AG10803 (cell line): ENCODE measurements around the gene AFG1L.

ENCODE experiments used
- DNase-seq: peaks from one replicate; pipeline ENCODE4 v3.0.0; 2010; ENCODE audit warnings: low read depth
- H3K4me3 ChIP-seq: 2 replicates; pipeline ENCODE4 v1.5.1; 2011; ENCODE audit warnings: mild to moderate bottlenecking, low read length, control low read depth
- CTCF ChIP-seq: conservative IDR thresholded peaks from 2 replicates; pipeline ENCODE4 v1.5.1; 2011; ENCODE audit warnings: mild to moderate bottlenecking, low read length, control low read depth, inconsistent platforms

Gene AFG1L

DNA sequence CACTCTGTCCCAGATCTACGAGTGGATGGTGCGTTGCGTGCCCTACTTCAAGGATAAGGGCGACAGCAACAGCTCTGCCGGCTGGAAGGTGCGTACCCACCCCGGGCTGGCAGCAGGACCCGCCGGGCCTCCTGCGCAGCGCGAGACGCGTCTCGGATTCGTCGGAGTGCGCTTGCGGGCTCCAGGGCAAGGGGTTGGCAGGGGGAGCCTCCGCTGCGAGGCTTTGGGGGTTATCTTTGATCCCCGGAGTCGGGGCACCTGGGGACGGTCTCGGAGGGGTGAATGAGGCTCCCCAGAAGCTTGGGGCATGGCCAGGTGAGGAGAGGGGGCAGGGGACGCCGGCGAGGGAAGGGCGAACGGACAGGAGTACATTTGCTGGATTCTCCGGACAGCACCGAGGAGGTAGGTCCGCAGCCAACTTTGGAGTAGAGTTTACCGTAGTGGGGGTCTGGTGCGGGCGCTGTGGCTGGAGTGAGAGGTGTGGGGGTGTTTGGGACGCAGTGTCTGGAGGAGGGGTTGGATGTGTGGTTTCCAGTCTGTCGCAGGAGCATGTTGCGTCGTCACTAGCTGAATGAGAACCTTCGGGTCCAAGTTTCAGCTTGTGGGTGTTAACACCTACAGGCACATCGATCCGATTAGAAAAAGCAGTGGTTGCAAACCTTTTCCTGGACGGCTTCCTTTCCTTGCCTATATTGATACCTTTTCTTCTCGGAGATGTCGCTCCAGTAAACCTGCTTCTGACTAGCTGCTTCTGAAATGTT, 267.1 kb downstream of the AFG1L start:
- H3K4me3 ChIP-seq = peak overlapping the region; percentile 89
- no peak for DNase-seq
- TF ChIP-seq CTCF = no peak

GRCh38 chr6:108562503-108562993, 267.7 kb downstream of the AFG1L start:
- H3K4me3 ChIP-seq = peak overlapping the region; percentile 89
- peak; percentile 20; the same call in 1 of the 2 replicates for TF ChIP-seq CTCF
- peak; percentile 67 for DNase-seq

GRCh38 chr6:108563292-108563691, 268.4 kb downstream of the AFG1L start:
- TF ChIP-seq CTCF = no peak
- DNase-seq = no peak
- peak overlapping the region; percentile 89 for H3K4me3 ChIP-seq

DNA sequence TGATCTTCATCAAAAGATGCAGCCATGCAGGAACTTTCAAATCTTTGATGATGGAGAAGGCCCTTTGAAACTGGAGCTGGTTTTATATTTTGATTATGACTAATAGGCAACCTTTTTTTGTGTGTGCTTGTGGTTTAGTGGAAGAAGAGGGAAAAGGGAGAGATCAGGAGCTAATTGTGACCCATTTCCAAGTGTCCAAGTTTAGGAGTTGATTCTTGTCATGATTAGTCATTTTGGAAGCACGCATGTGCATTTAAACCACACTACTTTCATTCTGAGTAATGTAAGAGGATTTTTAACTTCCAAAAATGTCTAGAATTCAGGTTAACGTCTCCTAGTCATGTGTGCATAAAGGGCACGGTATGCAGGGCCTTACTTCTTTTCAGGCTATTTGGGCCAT, 269.3 kb downstream of the AFG1L start:
- DNase-seq = peak; percentile 98

GRCh38 chr6:108565091-108565766, 270.4 kb downstream of the AFG1L start:
- no peak for TF ChIP-seq CTCF
- DNase-seq = no peak
- peak overlapping the region; percentile 11 for H3K4me3 ChIP-seq

More for the DNA sequence above, 269.3 kb downstream of the AFG1L start:
- no peak for TF ChIP-seq CTCF
- H3K4me3 ChIP-seq = no peak overlapping the region

GRCh38 chr6:108565893-108566292, 271.0 kb downstream of the AFG1L start:
- DNase-seq = peak; percentile 94
- H3K4me3 ChIP-seq = no peak overlapping the region
- peak; percentile 54 for TF ChIP-seq CTCF
